AG04450 (cell line): Measurements from ENCODE around the gene KLC1. TPM values are rescaled to one million over a fixed set of nuclear protein-coding genes. Genes with fewer than 3 reads are reported as not detected.

ENCODE experiments used
- CTCF ChIA-PET: fragments of 300-600, 350-600 bp; formaldehyde crosslinking; extraction: SDS; loops from one replicate; lab custom pipeline; 2022; ENCODE audit warnings: antibody characterized with exemption, inconsistent platforms; lab: Charles Lee
- POLR2A ChIA-PET: fragments of 350-600 bp; formaldehyde crosslinking; extraction: SDS; loops from one replicate; lab custom pipeline; 2021; ENCODE audit warnings: antibody characterized with exemption, inconsistent platforms; lab: Yijun Ruan, JAX
- DNase-seq: peaks from one replicate; pipeline ENCODE4 v3.0.0-alpha.2; 2011; ENCODE audit warnings: low read depth, low spot score
- H3K27ac ChIP-seq: one replicate; pipeline ENCODE4 v1.5.1; 2012; ENCODE audit warnings: low read depth, low read length, control low read depth
- H3K27me3 ChIP-seq: one replicate; pipeline ENCODE4 v1.6.0; 2012; ENCODE audit warnings: low read length; ENCODE audit not compliant: control insufficient read depth, insufficient read depth
- H3K4me3 ChIP-seq: 2 replicates; pipeline ENCODE4 v1.5.1; 2011; ENCODE audit warnings: mild to moderate bottlenecking, low read depth, low read length, control low read depth
- H3K9me3 ChIP-seq: 2 replicates; pipeline ENCODE4 v1.5.1; 2012; ENCODE audit warnings: low read length; ENCODE audit not compliant: control insufficient read depth, insufficient read depth
- polyA plus RNA-seq: library from polyadenylated mRNA; depleted of rRNA; stranded (reverse); fragments of >200 nt; gene quantifications from 2 replicates; pipeline ENCODE4 v1.2.3, GENCODE V29; 2011
- TF ChIP-seq, protein P1 (sequence below): IDR thresholded peaks from 2 replicates; pipeline ENCODE4 v1.5.1; 2011; ENCODE audit warnings: low read depth, low read length, control low read depth, inconsistent platforms

The KLC1 gene
- polyA plus RNA-seq, 1 experiment, result 160 TPM

DNA sequence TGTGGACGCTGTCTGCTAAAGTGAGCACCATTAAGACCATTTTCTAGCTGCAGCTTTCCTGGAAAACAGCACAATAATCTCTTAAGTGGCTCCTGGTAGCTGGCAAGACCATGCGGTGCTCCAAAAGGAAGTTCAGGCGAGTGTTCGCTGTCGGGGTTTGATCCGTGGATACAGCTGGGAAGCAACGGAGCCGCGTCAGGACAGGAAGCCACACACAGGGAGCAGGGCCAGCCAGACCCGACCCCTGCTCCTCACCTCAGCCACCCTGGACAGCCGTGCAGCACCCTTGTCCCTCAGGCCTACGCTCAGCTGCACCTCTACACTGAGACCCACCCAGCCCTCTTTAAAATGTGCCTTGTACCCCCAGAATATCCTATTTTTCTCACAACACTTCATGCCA, 106.0 kb downstream of the KLC1 start:
- POLR2A ChIA-PET, result no interaction called here
- TF ChIP-seq, protein P1, sequence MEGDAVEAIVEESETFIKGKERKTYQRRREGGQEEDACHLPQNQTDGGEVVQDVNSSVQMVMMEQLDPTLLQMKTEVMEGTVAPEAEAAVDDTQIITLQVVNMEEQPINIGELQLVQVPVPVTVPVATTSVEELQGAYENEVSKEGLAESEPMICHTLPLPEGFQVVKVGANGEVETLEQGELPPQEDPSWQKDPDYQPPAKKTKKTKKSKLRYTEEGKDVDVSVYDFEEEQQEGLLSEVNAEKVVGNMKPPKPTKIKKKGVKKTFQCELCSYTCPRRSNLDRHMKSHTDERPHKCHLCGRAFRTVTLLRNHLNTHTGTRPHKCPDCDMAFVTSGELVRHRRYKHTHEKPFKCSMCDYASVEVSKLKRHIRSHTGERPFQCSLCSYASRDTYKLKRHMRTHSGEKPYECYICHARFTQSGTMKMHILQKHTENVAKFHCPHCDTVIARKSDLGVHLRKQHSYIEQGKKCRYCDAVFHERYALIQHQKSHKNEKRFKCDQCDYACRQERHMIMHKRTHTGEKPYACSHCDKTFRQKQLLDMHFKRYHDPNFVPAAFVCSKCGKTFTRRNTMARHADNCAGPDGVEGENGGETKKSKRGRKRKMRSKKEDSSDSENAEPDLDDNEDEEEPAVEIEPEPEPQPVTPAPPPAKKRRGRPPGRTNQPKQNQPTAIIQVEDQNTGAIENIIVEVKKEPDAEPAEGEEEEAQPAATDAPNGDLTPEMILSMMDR, result no peak
- Histone ChIP-seq H3K27me3 (no peaks in the 10 kb centered on the region), H3K9me3 (peaks cover under 1% of the 10 kb centered on the region; the same call in 1 of the 2 replicates), H3K27ac (no peak overlapping the region), H3K4me3 (no peak overlapping the region)
- CTCF ChIA-PET, result interaction anchor here (1.1 kb wide), 1 partner anchor 160 kb away, joined by 3 read pairs; no protein-coding TSS in a partner anchor
- DNase-seq, result no peak

DNA sequence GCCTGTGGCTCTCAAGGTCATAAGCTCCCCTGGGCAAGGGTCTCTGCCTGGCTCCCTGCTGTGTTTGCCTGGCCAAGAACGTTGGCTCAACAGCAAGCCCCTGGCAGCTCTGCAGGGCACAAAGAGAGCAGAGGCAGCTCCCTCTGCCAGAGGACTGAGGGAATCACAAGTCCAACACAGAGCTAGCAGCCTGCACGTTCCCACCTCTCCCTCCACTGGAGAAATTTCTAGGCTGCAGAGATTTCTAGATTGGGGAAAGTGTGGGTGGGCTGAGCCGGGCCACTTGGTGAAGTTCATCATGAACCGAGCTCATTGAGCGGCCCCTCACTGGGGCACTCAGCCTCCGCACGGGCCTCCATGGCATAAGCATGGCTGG, 106.4 kb downstream of the KLC1 start:
- TF ChIP-seq, protein P1, result no peak
- H3K9me3 ChIP-seq, result peaks cover 4% of the 10 kb centered on the region; the same call in 1 of the 2 replicates
- CTCF ChIA-PET, result interaction anchor here (1.1 kb wide), 1 partner anchor 160 kb away, joined by 3 read pairs; no protein-coding TSS in a partner anchor
- no peak overlapping the region for H3K27ac ChIP-seq
- DNase-seq, result no peak
- H3K4me3 ChIP-seq, result no peak overlapping the region
- POLR2A ChIA-PET, result no interaction called here
- no peaks in the 10 kb centered on the region for H3K27me3 ChIP-seq

DNA sequence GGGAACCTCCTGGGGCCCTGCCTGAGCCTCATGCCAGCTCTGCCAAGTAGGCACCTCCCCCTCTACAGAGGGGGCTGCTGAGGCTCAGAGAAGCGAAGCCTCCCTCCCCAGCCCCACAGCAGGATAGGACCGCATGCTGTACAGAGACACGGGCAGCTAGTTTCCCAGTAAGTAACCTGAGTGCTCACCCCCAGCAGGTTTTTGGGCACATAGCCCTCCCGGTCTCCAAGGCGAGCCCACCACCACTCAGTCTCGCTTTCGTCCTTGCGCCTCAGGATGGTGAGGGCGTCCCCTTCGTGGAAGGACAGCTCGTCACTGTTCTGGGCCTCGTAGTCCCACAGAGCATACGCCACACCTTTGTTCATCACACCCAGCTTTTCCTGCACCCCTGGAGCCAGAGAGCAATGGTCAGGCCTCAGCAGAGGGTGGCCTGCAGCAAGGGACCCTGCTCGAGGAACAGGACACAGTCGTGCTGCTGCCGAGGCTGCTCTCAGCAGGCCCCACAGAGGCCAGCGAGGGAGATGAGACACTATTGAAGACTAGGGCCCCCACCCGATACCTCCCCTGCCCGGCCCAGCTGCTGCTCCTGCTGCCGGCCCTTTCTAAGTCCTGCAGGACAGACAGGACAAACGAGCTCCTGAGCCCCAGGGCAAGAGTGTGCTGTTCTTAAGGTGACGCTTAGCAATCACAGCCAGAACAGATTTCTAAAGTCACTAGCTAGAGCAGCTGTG, 107.0 kb downstream of the KLC1 start:
- POLR2A ChIA-PET, result no interaction called here
- Histone ChIP-seq H3K27ac (no peak overlapping the region), H3K4me3 (no peak overlapping the region), H3K9me3 (peaks cover 4% of the 10 kb centered on the region; the same call in 1 of the 2 replicates), H3K27me3 (no peaks in the 10 kb centered on the region)
- CTCF ChIA-PET, result interaction anchor here (1.1 kb wide), 1 partner anchor 161 kb away, joined by 3 read pairs; no protein-coding TSS in a partner anchor
- no peak for DNase-seq
- TF ChIP-seq, protein P1, result no peak

DNA sequence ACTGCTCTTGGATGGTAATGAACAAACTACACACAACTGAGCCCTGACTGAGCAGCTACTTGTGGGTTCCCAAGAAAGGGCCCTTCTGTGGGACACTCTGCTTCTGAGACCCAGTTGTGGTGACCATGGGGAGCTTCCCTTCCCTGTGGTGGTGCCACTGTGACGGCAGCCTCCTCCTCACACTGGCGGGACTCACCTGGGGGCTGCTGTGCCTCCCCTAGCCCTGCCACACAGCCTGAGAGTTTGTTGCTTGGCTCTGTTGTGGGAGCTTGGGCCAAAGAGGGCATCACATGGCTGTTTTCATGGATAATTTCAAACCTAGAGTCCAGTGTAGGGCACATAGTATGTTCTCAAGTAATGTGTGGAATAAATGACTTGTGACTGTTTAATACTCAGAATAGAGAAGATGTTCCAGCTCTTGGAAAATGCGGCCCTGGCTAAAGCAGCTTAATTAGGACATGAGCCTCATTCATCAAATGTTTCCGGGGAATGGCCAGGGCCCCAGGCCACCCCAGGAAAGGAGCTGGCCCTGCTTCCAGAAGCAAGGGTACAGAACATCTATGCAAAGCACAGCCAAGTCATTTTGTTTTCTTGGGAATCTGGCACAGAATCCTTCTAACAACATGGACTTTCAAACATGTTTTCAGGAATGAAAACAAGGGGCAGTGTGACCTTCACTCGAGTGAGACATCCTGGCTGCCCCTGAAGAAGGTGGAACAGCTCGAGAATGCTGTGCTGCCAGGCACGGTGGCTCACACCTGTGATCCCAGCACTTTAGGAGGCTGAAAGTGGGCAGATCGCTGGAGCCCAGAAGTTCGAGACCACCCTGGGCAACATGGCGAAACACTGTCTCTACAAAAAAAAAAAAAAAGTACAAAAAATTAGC, 107.8 kb downstream of the KLC1 start:
- CTCF ChIA-PET, result interaction anchor here (0.5 kb wide), 1 partner anchor 51 kb away, joined by 6 read pairs; no protein-coding TSS in a partner anchor
- POLR2A ChIA-PET, result no interaction called here

More for the DNA sequence above, 107.8 kb downstream of the KLC1 start:
- Histone ChIP-seq H3K27ac (no peak overlapping the region), H3K27me3 (no peaks in the 10 kb centered on the region), H3K9me3 (peaks cover 4% of the 10 kb centered on the region; the same call in 1 of the 2 replicates), H3K4me3 (no peak overlapping the region)
- TF ChIP-seq, protein P1, result no peak
- no peak for DNase-seq
